Measurements from ENCODE around the gene TPRKB. TPM values are rescaled to one million over a fixed set of nuclear protein-coding genes. Genes with fewer than 3 reads are reported as not detected.

TPRKB gene
- polyA plus RNA-seq, 1 donor (not counting 4 experiments of a cell fraction or from before 2014, with no cell fraction given) = 58.4 TPM

DNA sequence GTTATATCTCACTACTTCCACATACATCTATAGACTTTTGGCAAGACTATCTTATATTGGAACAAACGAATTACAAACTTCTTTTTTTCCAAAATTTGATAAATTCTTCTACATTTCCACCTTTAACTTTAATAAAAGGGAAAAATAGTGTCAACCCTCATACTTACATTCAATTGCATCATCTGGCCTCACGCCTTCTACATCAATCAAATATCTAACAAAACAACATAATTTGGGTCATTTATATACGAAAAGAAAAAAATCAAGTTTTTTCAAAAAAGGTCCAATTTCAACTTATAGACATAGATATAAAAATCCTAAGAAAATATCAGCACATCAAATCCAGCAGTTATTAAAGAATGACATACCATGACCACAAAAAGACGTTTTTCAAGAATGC, 29.8 kb upstream of the TPRKB start:
- H3K4me2 ChIP-seq (ENCODE audit: control insufficient read depth, extremely low read depth, insufficient read depth, low read depth, low read length) = no peak overlapping the region
- H3K27me3 ChIP-seq (ENCODE audit: control insufficient read depth, extremely low read depth, insufficient read depth, low read length) = no peaks in the 10 kb centered on the region
- H3K9ac ChIP-seq (ENCODE audit: control insufficient read depth, extremely low read depth, insufficient read depth, low read length) = no peak overlapping the region
- H3K36me3 ChIP-seq (ENCODE audit: control insufficient read depth in 2 of 2, extremely low read depth in 1 of 2, insufficient read depth in 2 of 2, low read length in 2 of 2) = peaks cover 25 to 37% of the 10 kb centered on the region in 2 experiments
- no peak for DNase-seq (ENCODE audit: low read depth, low spot score)
- H3K27ac ChIP-seq (ENCODE audit: control insufficient read depth, insufficient read depth, low read length) = no peak overlapping the region
- H3K4me3 ChIP-seq (ENCODE audit: control insufficient read depth in 2 of 3, extremely low read depth in 1 of 3, insufficient read depth in 2 of 3, low read depth in 1 of 3, low read length in 3 of 3) = no peak overlapping the region
- TF ChIP-seq EZH2 (IDR thresholded peaks at IDR 0.05; ENCODE audit: low read length) = no peak
- TF ChIP-seq, protein P1, sequence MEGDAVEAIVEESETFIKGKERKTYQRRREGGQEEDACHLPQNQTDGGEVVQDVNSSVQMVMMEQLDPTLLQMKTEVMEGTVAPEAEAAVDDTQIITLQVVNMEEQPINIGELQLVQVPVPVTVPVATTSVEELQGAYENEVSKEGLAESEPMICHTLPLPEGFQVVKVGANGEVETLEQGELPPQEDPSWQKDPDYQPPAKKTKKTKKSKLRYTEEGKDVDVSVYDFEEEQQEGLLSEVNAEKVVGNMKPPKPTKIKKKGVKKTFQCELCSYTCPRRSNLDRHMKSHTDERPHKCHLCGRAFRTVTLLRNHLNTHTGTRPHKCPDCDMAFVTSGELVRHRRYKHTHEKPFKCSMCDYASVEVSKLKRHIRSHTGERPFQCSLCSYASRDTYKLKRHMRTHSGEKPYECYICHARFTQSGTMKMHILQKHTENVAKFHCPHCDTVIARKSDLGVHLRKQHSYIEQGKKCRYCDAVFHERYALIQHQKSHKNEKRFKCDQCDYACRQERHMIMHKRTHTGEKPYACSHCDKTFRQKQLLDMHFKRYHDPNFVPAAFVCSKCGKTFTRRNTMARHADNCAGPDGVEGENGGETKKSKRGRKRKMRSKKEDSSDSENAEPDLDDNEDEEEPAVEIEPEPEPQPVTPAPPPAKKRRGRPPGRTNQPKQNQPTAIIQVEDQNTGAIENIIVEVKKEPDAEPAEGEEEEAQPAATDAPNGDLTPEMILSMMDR (optimal IDR thresholded peaks at IDR 0.05 in 1 of 3, IDR thresholded peaks at IDR 0.05 in 1 of 3, conservative IDR thresholded peaks at IDR 0.05 in 1 of 3; ENCODE audit: extremely low read depth in 1 of 3, insufficient read depth in 2 of 3, low read length in 3 of 3) = no peak
- dilution Hi-C loops (cut with MboI; ENCODE audit: extremely low pct_ligation_motif_present, low sequenced_read_pairs) = no loop called here
- H2AFZ ChIP-seq (ENCODE audit: control insufficient read depth, low read length) = no peak overlapping the region
- H3K79me2 ChIP-seq (ENCODE audit: control insufficient read depth, insufficient read depth, low read length) = peaks cover 37% of the 10 kb centered on the region
- no peaks in the 10 kb centered on the region for H3K9me1 ChIP-seq (ENCODE audit: control insufficient read depth, extremely low read depth, insufficient read depth, low read length)
- no peaks in the 10 kb centered on the region for H3K4me1 ChIP-seq (ENCODE audit: control insufficient read depth, extremely low read depth, insufficient read depth, low read length)
- no peaks in the 10 kb centered on the region for H4K20me1 ChIP-seq (ENCODE audit: control insufficient read depth, extremely low read depth, insufficient read depth, low read length)
- no peak for FAIRE-seq
- no peaks in the 10 kb centered on the region for H3K9me3 ChIP-seq (ENCODE audit: control insufficient read depth, low read depth, low read length)

DNA sequence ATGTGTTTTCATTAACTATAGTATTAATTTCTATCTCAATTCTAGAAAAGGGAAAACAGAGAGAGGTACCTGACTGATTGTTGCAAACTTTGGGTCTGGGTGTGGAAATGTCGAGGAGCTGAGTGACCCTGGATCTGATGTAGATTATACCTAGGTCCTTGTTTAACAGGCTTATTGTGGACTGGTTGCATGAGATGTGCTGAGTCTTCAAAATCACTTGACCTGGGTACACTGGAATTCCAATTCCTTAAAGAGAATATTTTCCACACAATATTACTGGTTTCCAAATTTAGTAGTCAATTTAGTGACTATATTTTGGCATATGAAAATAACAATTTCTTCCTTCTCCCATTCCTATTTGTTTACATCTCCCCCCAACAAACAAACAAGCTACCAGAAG, 29.2 kb upstream of the TPRKB start:
- Histone ChIP-seq H3K4me3 (ENCODE audit: control insufficient read depth in 2 of 3, extremely low read depth in 1 of 3, insufficient read depth in 2 of 3, low read depth in 1 of 3, low read length in 3 of 3) (no peak overlapping the region), H3K9ac (ENCODE audit: control insufficient read depth, extremely low read depth, insufficient read depth, low read length) (no peak overlapping the region), H3K4me2 (ENCODE audit: control insufficient read depth, extremely low read depth, insufficient read depth, low read depth, low read length) (no peak overlapping the region), H3K36me3 (ENCODE audit: control insufficient read depth in 2 of 2, extremely low read depth in 1 of 2, insufficient read depth in 2 of 2, low read length in 2 of 2) (peaks cover 27 to 36% of the 10 kb centered on the region in 2 experiments), H4K20me1 (ENCODE audit: control insufficient read depth, extremely low read depth, insufficient read depth, low read length) (no peaks in the 10 kb centered on the region), H2AFZ (ENCODE audit: control insufficient read depth, low read length) (no peak overlapping the region), H3K4me1 (ENCODE audit: control insufficient read depth, extremely low read depth, insufficient read depth, low read length) (no peaks in the 10 kb centered on the region), H3K27ac (ENCODE audit: control insufficient read depth, insufficient read depth, low read length) (no peak overlapping the region), H3K27me3 (ENCODE audit: control insufficient read depth, extremely low read depth, insufficient read depth, low read length) (no peaks in the 10 kb centered on the region), H3K9me1 (ENCODE audit: control insufficient read depth, extremely low read depth, insufficient read depth, low read length) (no peaks in the 10 kb centered on the region), H3K79me2 (ENCODE audit: control insufficient read depth, insufficient read depth, low read length) (peaks cover 36% of the 10 kb centered on the region), H3K9me3 (ENCODE audit: control insufficient read depth, low read depth, low read length) (no peaks in the 10 kb centered on the region)
- DNase-seq (ENCODE audit: low read depth, low spot score) (no peak), FAIRE-seq (no peak)
- TF ChIP-seq, protein P1 (optimal IDR thresholded peaks at IDR 0.05 in 1 of 3, IDR thresholded peaks at IDR 0.05 in 1 of 3, conservative IDR thresholded peaks at IDR 0.05 in 1 of 3; ENCODE audit: extremely low read depth in 1 of 3, insufficient read depth in 2 of 3, low read length in 3 of 3) = no peak
- no peak for TF ChIP-seq EZH2 (IDR thresholded peaks at IDR 0.05; ENCODE audit: low read length)
- dilution Hi-C loops (cut with MboI; ENCODE audit: extremely low pct_ligation_motif_present, low sequenced_read_pairs) = no loop called here
